H9 (cell line): Measurements from ENCODE around the gene DCAF11. TPM values are rescaled to one million over a fixed set of nuclear protein-coding genes. Genes with fewer than 3 reads are reported as not detected.

Experiments
- DNase-seq: peaks from one replicate; pipeline ENCODE4 v3.0.0-alpha.2; 2017
- H2AFZ ChIP-seq: one replicate; pipeline ENCODE4 v1.6.1; 2013; ENCODE audit warnings: mild to moderate bottlenecking, low read length, control low read depth, moderate library complexity
- H2AK5ac ChIP-seq: 2 replicates; pipeline ENCODE4 v1.6.1; 2013; ENCODE audit warnings: low read length, control low read depth, mixed read lengths; ENCODE audit not compliant: insufficient read length
- H2BK120ac ChIP-seq: one replicate; pipeline ENCODE4 v1.6.1; 2013; ENCODE audit warnings: low read depth, mild to moderate bottlenecking, low read length, control low read depth, inconsistent platforms; ENCODE audit not compliant: poor library complexity, severe bottlenecking
- H2BK12ac ChIP-seq: 2 replicates; pipeline ENCODE4 v1.6.1; 2013; ENCODE audit warnings: low read length, control low read depth, mixed read lengths, low read depth; ENCODE audit not compliant: insufficient read length
- H2BK15ac ChIP-seq: 2 replicates; pipeline ENCODE4 v1.6.1; 2013; ENCODE audit warnings: low read depth, low read length, control low read depth
- H2BK20ac ChIP-seq: one replicate; pipeline ENCODE4 v1.6.1; 2013; ENCODE audit warnings: low read depth, mild to moderate bottlenecking, low read length, control low read depth, inconsistent platforms; ENCODE audit not compliant: poor library complexity, severe bottlenecking
- H2BK5ac ChIP-seq: 2 replicates; pipeline ENCODE4 v1.6.1; 2013; ENCODE audit warnings: low read length, control low read depth, mixed read lengths; ENCODE audit not compliant: insufficient read length
- H3K14ac ChIP-seq: 2 replicates; pipeline ENCODE4 v1.6.1; 2013; ENCODE audit warnings: low read length, control low read depth; ENCODE audit not compliant: insufficient read depth
- H3K18ac ChIP-seq: 2 replicates; pipeline ENCODE4 v1.6.1; 2013; ENCODE audit warnings: low read depth, mild to moderate bottlenecking, mixed read lengths, low read length, control low read depth; ENCODE audit not compliant: insufficient read length
- H3K23ac ChIP-seq: 2 replicates; pipeline ENCODE4 v1.6.1; 2013; ENCODE audit warnings: low read length, control low read depth, mixed read lengths, low read depth; ENCODE audit not compliant: insufficient read length
- H3K23me2 ChIP-seq: 2 replicates; pipeline ENCODE4 v1.6.1; 2013; ENCODE audit warnings: low read depth, mild to moderate bottlenecking, mixed read lengths, low read length, control low read depth; ENCODE audit not compliant: insufficient read length, poor library complexity, severe bottlenecking
- H3K27ac ChIP-seq: 2 replicates; pipeline ENCODE4 v1.5.1; 2013; ENCODE audit warnings: low read length, control low read depth, mixed read lengths, low read depth; ENCODE audit not compliant: insufficient read length
- H3K27me3 ChIP-seq: 2 replicates; pipeline ENCODE4 v1.6.1; 2013; ENCODE audit warnings: low read length, control low read depth, inconsistent platforms; ENCODE audit not compliant: insufficient read depth
- H3K4ac ChIP-seq: 2 replicates; pipeline ENCODE4 v1.6.1; 2013; ENCODE audit warnings: low read depth, mild to moderate bottlenecking, control low read depth, inconsistent platforms, low read length, moderate library complexity
- H3K4me1 ChIP-seq: 2 replicates; pipeline ENCODE4 v1.6.1; 2013; ENCODE audit warnings: low read length, control low read depth, inconsistent platforms; ENCODE audit not compliant: insufficient read depth
- H3K4me2 ChIP-seq: 2 replicates; pipeline ENCODE4 v1.6.1; 2013; ENCODE audit warnings: low read length, control low read depth, mixed read lengths; ENCODE audit not compliant: insufficient read length, insufficient read depth
- H3K56ac ChIP-seq: 2 replicates; pipeline ENCODE4 v1.6.1; 2013; ENCODE audit warnings: low read depth, mild to moderate bottlenecking, mixed read lengths, low read length, control low read depth; ENCODE audit not compliant: insufficient read length
- H3K79me1 ChIP-seq: 2 replicates; pipeline ENCODE4 v1.6.1; 2013; ENCODE audit warnings: low read depth, mild to moderate bottlenecking, moderate library complexity, low read length, control low read depth, inconsistent platforms; ENCODE audit not compliant: insufficient read depth, poor library complexity, severe bottlenecking
- H3K79me2 ChIP-seq: 2 replicates; pipeline ENCODE4 v1.6.1; 2013; ENCODE audit warnings: low read length, control low read depth, inconsistent platforms; ENCODE audit not compliant: insufficient read depth
- H3K9ac ChIP-seq: 2 replicates; pipeline ENCODE4 v1.6.1; 2013; ENCODE audit warnings: low read length, control low read depth, mixed read lengths; ENCODE audit not compliant: insufficient read length; ENCODE audit errors: extremely low read depth
- H3K9me3 ChIP-seq: one replicate; pipeline ENCODE4 v1.6.1; 2013; ENCODE audit warnings: low read depth, low read length, inconsistent platforms; ENCODE audit not compliant: control insufficient read depth
- H3T11ph ChIP-seq: one replicate; pipeline ENCODE4 v1.6.1; 2013; ENCODE audit warnings: mild to moderate bottlenecking, low read length, control low read depth, inconsistent platforms
- H4K20me1 ChIP-seq: one replicate; pipeline ENCODE4 v1.6.1; 2013; ENCODE audit not compliant: control insufficient read depth, insufficient read length, insufficient read depth
- H4K5ac ChIP-seq: 2 replicates; pipeline ENCODE4 v1.6.1; 2013; ENCODE audit warnings: low read depth, mild to moderate bottlenecking, mixed read lengths, low read length, control low read depth; ENCODE audit not compliant: insufficient read length
- H4K8ac ChIP-seq: replicated peaks from 2 replicates; pipeline ENCODE4 v1.6.1; 2013; ENCODE audit warnings: low read length, control low read depth, mixed read lengths, low read depth; ENCODE audit not compliant: insufficient read length
- H4K91ac ChIP-seq: 2 replicates; pipeline ENCODE4 v1.6.1; 2013; ENCODE audit warnings: low read depth, mild to moderate bottlenecking, moderate library complexity, mixed read lengths, low read length, control low read depth; ENCODE audit not compliant: insufficient read length
- H3K27ac Mint-ChIP-seq, 3 experiments: 2 replicates in 2 of 3; 3 replicates in 1 of 3; pipeline ENCODE4 v1.8.0; 2020 to 2021; ENCODE audit warnings: mixed read lengths in 3 of 3, mild to moderate bottlenecking in 1 of 3, moderate library complexity in 1 of 3
- H3K27me3 Mint-ChIP-seq: 2 replicates; pipeline ENCODE4 v1.8.0; 2021; ENCODE audit warnings: low read depth, mild to moderate bottlenecking, moderate library complexity, mixed read lengths
- H3K36me3 Mint-ChIP-seq, 3 experiments: 2 replicates in 2 of 3; 3 replicates in 1 of 3; pipeline ENCODE4 v1.8.0; 2020 to 2021; ENCODE audit warnings: low read depth in 3 of 3, mixed read lengths in 3 of 3; ENCODE audit not compliant: insufficient read depth in 1 of 3
- H3K4me1 Mint-ChIP-seq, 2 experiments: 2 replicates each; pipeline ENCODE4 v1.8.0; 2020; ENCODE audit warnings: mixed read lengths in 2 of 2
- H3K4me3 Mint-ChIP-seq, 2 experiments: 2 replicates in 1 of 2; 3 replicates in 1 of 2; pipeline ENCODE4 v1.8.0; 2020 to 2021; ENCODE audit warnings: mild to moderate bottlenecking in 2 of 2, mixed read lengths in 2 of 2, moderate library complexity in 1 of 2
- H3K9me3 Mint-ChIP-seq, 2 experiments: 2 replicates in 1 of 2; 3 replicates in 1 of 2; pipeline ENCODE4 v1.8.0; 2020; ENCODE audit warnings: mild to moderate bottlenecking in 2 of 2, mixed read lengths in 2 of 2, moderate library complexity in 1 of 2
- CTCF ChIP-seq: fragments of 200-600 bp; sonication (generic); conservative IDR thresholded peaks from 3 replicates; pipeline ENCODE4 v1.8.0; 2021; ENCODE audit warnings: antibody characterized with exemption, mild to moderate bottlenecking
- total RNA-seq: library from RNA; stranded (reverse); gene quantifications from 2 replicates; pipeline ENCODE4 v1.2.1, GENCODE V29; 2021

Gene DCAF11
- total RNA-seq, 1 experiment from 2014 or later: 73.4 TPM

DNA sequence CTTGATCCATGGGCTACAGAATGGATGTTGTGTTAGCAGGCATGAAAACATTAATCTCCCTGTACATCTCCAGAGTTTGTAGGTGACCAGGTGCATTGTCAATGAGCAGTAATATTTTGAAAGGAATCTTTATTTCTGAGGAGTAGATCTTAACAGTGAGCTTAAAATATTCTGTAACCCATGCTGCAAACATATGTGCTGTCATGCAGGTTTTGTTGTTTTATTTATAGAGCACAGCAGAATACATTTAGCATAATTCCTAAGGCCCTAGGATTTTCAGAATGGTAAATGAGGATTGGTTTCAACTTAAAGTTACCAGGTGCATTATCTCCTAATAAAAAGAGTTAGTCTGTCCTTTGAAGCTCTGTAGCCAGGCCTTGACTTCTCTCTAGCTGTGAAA is 12.4 kb downstream of the DCAF11 start:
- Histone ChIP-seq H2BK15ac (no peak overlapping the region), H3K4me2 (no peak overlapping the region), H3K27ac (no peak overlapping the region), H4K5ac (no peak overlapping the region), H2BK5ac (no peak overlapping the region), H2BK12ac (no peak overlapping the region), H3K9ac (no peak overlapping the region), H3K23me2 (no peaks in the 10 kb centered on the region), H2BK120ac (no peak overlapping the region), H3K9me3 (no peaks in the 10 kb centered on the region), H3K56ac (no peak overlapping the region), H3K79me1 (no peaks in the 10 kb centered on the region), H3K27me3 (no peaks in the 10 kb centered on the region), H3K79me2 (no peaks in the 10 kb centered on the region), H3K18ac (no peak overlapping the region), H4K8ac (no peak overlapping the region), H3K4me1 (no peaks in the 10 kb centered on the region), H2AFZ (no peak overlapping the region), H3K23ac (no peak overlapping the region), H3K14ac (no peak overlapping the region), H2BK20ac (no peak overlapping the region), H3K4ac (no peak overlapping the region), H4K91ac (no peak overlapping the region), H4K20me1 (no peaks in the 10 kb centered on the region), H3T11ph (no peak overlapping the region), H2AK5ac (no peak overlapping the region)
- Mint-ChIP-seq H3K27me3 (no peaks in the 10 kb centered on the region), H3K4me1 (no peaks in the 10 kb centered on the region), H3K9me3 (no peaks in the 10 kb centered on the region), H3K27ac (no peak overlapping the region), H3K4me3 (no peak overlapping the region), H3K36me3 (peaks cover 3 to 23% (median 19%) of the 10 kb centered on the region in 3 experiments; a peak in 6 of 7 replicates)
- no peak for DNase-seq
- no peak for TF ChIP-seq CTCF
